GM12874 (cell line): Measurements from ENCODE around the gene FAM107B.

Experiments
- CTCF ChIP-seq: IDR thresholded peaks from 2 replicates; pipeline ENCODE4 v1.5.1; 2011; ENCODE audit warnings: low read depth, mild to moderate bottlenecking, control low read depth, low read length, moderate library complexity; ENCODE audit not compliant: insufficient read depth

FAM107B gene

DNA sequence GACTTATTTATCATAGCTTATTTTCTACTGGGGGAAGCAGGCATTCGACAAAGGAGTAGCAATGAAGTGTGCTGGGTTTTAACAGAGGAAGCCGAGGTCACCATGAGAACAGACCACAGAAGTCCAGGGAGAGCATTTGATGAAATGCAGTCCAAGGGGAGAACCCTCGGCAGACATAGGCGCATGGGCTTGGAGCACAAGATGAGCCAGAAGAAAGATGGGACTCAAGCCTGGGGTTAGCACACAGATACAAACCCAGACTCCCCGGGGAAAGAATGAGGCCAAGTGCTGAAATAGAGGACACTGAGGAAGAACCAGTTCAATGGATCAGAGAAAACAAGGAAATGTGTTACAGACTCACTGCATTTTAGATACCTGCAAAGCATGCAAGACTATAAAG lies 209.5 kb downstream of the FAM107B start:
- TF ChIP-seq CTCF, result no peak

DNA sequence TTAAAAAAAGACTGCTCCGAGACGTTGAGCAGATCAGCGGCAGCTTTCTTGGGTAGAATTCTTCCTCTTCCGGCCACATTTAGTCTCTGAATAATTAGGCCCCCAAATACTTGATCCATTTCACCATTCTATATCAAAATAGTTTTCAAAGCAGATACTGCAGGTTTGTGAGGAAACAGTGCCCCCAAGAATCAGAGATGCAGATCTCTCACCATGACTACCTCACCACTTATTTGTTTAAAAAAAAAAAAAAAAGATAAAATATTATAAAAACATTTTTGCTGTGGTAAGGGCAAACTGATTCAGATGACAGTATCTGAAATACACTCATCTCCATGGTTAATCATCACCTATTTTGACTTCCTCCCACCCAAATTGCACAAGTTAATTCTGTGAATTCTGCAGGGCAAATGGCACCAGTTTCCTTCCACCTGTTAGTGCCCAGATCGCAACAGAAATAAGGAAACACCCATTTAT lies 210.4 kb downstream of the FAM107B start:
- TF ChIP-seq CTCF, result no peak

DNA sequence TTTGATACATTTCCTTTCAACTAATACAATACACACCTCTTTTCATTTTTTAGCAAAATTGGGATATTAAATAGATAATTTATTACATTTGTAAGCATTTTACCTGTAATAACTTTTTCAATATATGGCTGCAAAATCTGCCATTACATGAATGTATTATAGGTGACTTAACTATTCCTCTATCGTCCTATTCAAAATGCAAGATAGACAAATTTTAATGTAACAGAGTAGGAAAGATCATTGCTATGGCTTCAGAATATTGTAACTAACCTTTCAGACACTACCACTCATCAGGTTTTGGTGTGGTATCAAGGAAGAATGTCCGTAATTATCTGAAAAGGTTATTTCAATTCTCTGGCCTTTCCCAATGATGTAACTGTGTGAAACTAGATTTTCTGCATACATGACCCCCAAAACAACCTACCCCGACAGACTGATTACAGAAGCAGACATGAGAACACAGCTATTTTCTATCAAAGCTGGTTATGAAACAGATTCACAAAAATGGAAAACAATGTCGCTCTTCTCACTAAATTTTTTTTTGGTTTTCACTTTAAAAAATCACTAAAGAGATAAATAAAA lies 211.2 kb downstream of the FAM107B start:
- TF ChIP-seq CTCF, result no peak

DNA sequence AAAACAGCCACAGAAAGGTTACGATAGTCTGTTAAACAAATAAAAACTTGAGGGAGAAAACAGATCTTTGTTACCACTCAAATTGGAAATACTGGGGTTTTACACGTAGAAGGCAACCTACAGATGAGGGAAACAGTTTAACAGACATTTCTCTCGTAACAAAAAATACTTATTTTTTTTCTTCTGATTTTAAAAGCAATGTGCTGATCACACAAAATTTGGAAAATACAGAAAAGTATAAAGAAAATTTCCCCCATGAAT lies 211.7 kb downstream of the FAM107B start:
- no peak for TF ChIP-seq CTCF

DNA sequence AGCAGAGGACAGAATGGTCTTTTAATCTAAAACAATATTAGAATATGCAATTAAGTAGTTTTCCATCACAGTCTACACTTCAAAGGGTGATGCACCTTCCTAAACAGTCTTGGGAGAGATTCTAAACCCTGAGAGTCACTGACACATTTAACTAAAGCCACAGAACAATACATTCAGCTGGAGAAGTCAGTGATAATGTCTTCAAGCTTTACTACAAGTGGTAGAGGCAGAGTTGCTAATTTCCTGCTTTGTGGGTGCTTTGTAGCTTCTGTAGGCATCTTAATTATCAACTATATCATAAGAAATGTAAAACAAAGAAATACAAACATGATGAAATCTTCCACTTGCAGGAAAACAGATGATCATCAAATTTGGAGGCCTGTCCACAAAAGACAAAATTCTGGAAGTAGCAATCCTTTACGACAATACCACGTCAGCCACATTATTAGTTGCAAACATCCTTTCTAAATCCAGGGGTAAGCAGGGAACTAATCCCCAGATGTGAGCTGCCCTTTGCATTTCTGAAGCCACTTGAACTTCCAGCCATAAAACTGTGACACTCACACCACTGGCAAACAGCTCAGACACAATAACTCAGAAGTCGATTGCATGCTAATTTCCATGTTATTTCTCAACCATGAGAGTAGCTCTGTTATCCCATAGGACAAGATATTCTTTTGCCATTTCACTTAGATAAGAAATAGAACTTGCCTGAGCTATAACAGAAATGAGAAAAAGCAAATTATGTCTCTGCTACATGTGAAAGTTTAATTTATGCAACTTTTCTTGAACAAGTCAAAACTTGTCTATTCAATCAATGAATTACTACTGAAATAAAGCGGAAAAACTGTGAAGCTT lies 212.2 kb downstream of the FAM107B start:
- no peak for TF ChIP-seq CTCF

- no peak for TF ChIP-seq CTCF
These were observed 213.6 kb downstream of the FAM107B start for GRCh38 chr10:14560791-14561765.

DNA sequence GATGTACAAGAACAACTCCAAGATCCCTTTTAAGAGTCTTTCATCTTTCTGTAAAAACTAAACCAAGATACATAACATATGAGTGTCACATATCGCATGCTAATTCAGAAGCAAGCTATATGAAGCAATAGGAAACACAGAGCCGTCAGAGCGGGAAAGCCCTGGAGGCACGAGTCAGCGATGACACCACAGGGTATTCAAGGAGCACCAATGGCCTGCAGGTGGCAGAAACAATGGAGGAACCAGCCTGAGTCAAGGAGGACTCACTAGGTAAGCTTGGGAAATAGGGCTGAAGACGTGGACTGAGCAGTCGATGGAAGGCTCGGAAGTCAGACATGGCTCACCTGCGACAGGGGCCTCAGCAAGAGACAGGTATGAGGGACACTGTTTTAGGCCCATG lies 214.4 kb downstream of the FAM107B start:
- TF ChIP-seq CTCF, result no peak
